HG02973 (cell line): ENCODE measurements around the gene UBTD2.
"Not testable (repeated sequence)": the region's sequence is repeated elsewhere in the genome, so short reads cannot be mapped to it uniquely, and the experiment has no call there.

Experiments
- ATAC-seq: cut with Tn5 transposase; IDR thresholded peaks from one replicate; pipeline ENCODE4 v1.9.1; 2021; ENCODE audit warnings: moderate library complexity; ENCODE audit not compliant: unreplicated experiment

UBTD2 gene

GRCh38 chr5:172199446-172199845 lies 84.1 kb downstream of the UBTD2 start:
- ATAC-seq: no peak

- ATAC-seq: not testable (repeated sequence)
Observed at GRCh38 chr5:172197775-172198174, 85.8 kb downstream of the UBTD2 start.

- ATAC-seq: no peak
Observed at GRCh38 chr5:172194985-172195774, 88.4 kb downstream of the UBTD2 start.

- ATAC-seq: no peak
Observed at GRCh38 chr5:172193872-172194271, 89.7 kb downstream of the UBTD2 start, which contains the start of gene EFCAB9. Gene EFCAB9 (plus strand): TSS chr5:172194172. CDS start chr5:172194173, 1 bp downstream.

- no peak for ATAC-seq
Observed at GRCh38 chr5:172189693-172190296, 93.8 kb downstream of the UBTD2 start.

- no peak for ATAC-seq
Observed at GRCh38 chr5:172188893-172189692, 94.5 kb downstream of the UBTD2 start.

GRCh38 chr5:172188033-172188892 lies 95.3 kb downstream of the UBTD2 start, which contains the start of gene STK10:
Gene STK10 (minus strand): TSS chr5:172188224. CDS start chr5:172188042, 182 bp downstream.
- peak; percentile 64 for ATAC-seq

- ATAC-seq: peak; percentile 25
Observed at GRCh38 chr5:172187118-172188032, 96.2 kb downstream of the UBTD2 start.

- ATAC-seq: no peak
Observed at GRCh38 chr5:172186114-172186695, 97.4 kb downstream of the UBTD2 start.

- no peak for ATAC-seq
Observed at GRCh38 chr5:172185096-172185461, 98.5 kb downstream of the UBTD2 start.

- ATAC-seq: no peak
Observed at GRCh38 chr5:172183881-172184280, 99.7 kb downstream of the UBTD2 start.

GRCh38 chr5:172182291-172182690 lies 101.3 kb downstream of the UBTD2 start:
- ATAC-seq: no peak

GRCh38 chr5:172180936-172181335 lies 102.6 kb downstream of the UBTD2 start:
- ATAC-seq: no peak

- ATAC-seq: no peak
Observed at GRCh38 chr5:172178991-172179989, 104.3 kb downstream of the UBTD2 start.

- ATAC-seq: no peak
Observed at GRCh38 chr5:172178301-172178987, 105.1 kb downstream of the UBTD2 start.

GRCh38 chr5:172177176-172177575 lies 106.4 kb downstream of the UBTD2 start:
- no peak for ATAC-seq

- ATAC-seq: peak; percentile 39
Observed at GRCh38 chr5:172175263-172175719, 108.3 kb downstream of the UBTD2 start.
